ENCODE measurements around the gene CEP57. TPM values are rescaled to one million over a fixed set of nuclear protein-coding genes. Genes with fewer than 3 reads are reported as not detected.

The CEP57 gene
- total RNA-seq, 1 experiment from 2014 or later: 125 TPM

DNA sequence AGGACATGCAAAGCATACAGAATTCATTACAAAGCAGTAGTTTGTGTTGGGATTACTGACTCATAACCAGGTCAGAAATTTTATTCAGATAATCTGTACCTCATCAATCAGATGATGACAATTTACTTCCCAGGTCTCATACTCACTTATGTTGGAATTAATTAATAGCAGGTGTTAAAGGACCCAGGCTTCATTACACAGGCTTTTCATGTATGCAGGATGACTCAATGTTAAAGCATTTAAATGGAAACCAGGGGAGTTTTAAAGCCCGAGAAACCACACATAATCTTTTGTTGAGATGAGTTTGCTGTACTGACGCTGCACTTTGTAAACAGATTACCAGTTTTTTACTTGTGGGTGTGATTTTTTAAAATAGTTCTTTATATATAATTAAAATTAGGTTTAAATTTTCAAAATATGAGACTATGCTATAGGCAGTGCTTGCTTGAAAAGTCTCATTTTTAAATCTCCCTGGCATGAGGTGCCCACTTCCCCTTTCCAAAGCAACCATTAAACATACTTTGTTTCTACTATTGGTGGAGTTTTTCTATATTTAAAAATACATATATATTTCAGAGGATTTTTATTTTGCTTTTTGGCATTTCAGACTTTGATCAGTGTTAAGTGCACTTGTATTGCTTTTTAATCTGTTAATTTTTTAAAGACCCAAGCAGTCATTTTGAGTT is 41.0 kb downstream of the CEP57 start:
- CTCF ChIA-PET: no interaction called here
- DNase-seq: no peak
- Histone ChIP-seq H3K36me3 (ENCODE audit: control insufficient read depth, insufficient read depth, low read length) (peaks cover 4% of the 10 kb centered on the region; the same call in 1 of the 2 replicates), H3K9me3 (no peaks in the 10 kb centered on the region), H3K4me1 (no peaks in the 10 kb centered on the region; the same call in 1 of the 2 replicates), H3K4me3 (ENCODE audit: low read depth, low read length) (no peak overlapping the region), H3K27me3 (replicated peaks; ENCODE audit: control insufficient read depth, insufficient read depth, low read length) (no peaks in the 10 kb centered on the region)
- Mint-ChIP-seq H3K27me3 (ENCODE audit: insufficient read depth, unreplicated experiment) (no peaks in the 10 kb centered on the region), H3K9me3 (ENCODE audit: unreplicated experiment) (no peaks in the 10 kb centered on the region), H3K4me1 (ENCODE audit: low read depth, unreplicated experiment) (peaks cover 6% of the 10 kb centered on the region), H3K4me3 (ENCODE audit: unreplicated experiment) (no peak overlapping the region), H3K36me3 (ENCODE audit: insufficient read depth, unreplicated experiment) (peaks cover 79% of the 10 kb centered on the region), H3K27ac (ENCODE audit: unreplicated experiment) (no peak overlapping the region)
- TF ChIP-seq, protein P1, sequence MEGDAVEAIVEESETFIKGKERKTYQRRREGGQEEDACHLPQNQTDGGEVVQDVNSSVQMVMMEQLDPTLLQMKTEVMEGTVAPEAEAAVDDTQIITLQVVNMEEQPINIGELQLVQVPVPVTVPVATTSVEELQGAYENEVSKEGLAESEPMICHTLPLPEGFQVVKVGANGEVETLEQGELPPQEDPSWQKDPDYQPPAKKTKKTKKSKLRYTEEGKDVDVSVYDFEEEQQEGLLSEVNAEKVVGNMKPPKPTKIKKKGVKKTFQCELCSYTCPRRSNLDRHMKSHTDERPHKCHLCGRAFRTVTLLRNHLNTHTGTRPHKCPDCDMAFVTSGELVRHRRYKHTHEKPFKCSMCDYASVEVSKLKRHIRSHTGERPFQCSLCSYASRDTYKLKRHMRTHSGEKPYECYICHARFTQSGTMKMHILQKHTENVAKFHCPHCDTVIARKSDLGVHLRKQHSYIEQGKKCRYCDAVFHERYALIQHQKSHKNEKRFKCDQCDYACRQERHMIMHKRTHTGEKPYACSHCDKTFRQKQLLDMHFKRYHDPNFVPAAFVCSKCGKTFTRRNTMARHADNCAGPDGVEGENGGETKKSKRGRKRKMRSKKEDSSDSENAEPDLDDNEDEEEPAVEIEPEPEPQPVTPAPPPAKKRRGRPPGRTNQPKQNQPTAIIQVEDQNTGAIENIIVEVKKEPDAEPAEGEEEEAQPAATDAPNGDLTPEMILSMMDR (IDR thresholded peaks at IDR 0.05; ENCODE audit: insufficient read depth in 1 of 2, low read depth in 1 of 2, low read length in 1 of 2, severe bottlenecking in 1 of 2, unreplicated experiment in 1 of 2): no peak
- POLR2A ChIA-PET: no interaction called here
- intact Hi-C loops (cut with micrococcal nuclease; ENCODE audit: unreplicated experiment): no loop called here
- TSS peak; percentile 64 for BruUV-seq (replicated peaks)

DNA sequence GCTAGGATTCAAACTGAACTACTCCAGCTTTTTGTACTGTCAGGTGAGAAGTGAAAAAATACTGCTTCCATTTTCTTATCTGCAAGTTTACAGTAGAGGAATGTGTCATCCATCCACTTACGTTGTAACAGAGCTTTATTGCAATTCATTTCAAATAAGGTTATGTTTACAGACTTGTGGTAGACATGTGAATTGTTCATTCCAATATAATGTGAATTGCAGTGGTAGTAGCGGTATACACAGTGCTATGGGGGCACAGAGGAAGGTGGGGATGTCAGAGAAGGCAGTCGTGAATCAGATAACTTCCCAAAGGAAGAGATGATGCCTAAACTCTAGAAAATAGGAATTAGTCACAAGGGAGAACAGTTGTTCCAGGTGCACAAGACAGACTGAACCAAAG is 42.5 kb downstream of the CEP57 start:
- Mint-ChIP-seq H3K27me3 (ENCODE audit: insufficient read depth, unreplicated experiment) (no peaks in the 10 kb centered on the region), H3K36me3 (ENCODE audit: insufficient read depth, unreplicated experiment) (peaks cover 85% of the 10 kb centered on the region), H3K4me3 (ENCODE audit: unreplicated experiment) (no peak overlapping the region), H3K9me3 (ENCODE audit: unreplicated experiment) (no peaks in the 10 kb centered on the region), H3K4me1 (ENCODE audit: low read depth, unreplicated experiment) (peaks cover 6% of the 10 kb centered on the region), H3K27ac (ENCODE audit: unreplicated experiment) (no peak overlapping the region)
- H3K4me3 ChIP-seq (ENCODE audit: low read depth, low read length): no peak overlapping the region
- no peaks in the 10 kb centered on the region for H3K9me3 ChIP-seq
- ChIA-PET POLR2A (interaction anchor here (0.5 kb wide), 1 partner anchor 10 kb away, joined by 3 read pairs; no protein-coding TSS in a partner anchor), CTCF (interaction anchor here (1.1 to 2.5 kb wide), 2 partner anchors 16 to 510 kb away, joined by 5 to 12 read pairs; partner anchors contain the start of gene MAML2)
- H3K4me1 ChIP-seq: no peaks in the 10 kb centered on the region; the same call in 1 of the 2 replicates
- intact Hi-C loops (cut with micrococcal nuclease; ENCODE audit: unreplicated experiment): no loop called here
- peaks cover 4% of the 10 kb centered on the region; the same call in 1 of the 2 replicates for H3K36me3 ChIP-seq (ENCODE audit: control insufficient read depth, insufficient read depth, low read length)
- peak in 1 of 2 experiments; percentile 10 for DNase-seq
- TF ChIP-seq, protein P1 (IDR thresholded peaks at IDR 0.05; ENCODE audit: insufficient read depth in 1 of 2, low read depth in 1 of 2, low read length in 1 of 2, severe bottlenecking in 1 of 2, unreplicated experiment in 1 of 2): no peak
- no peaks in the 10 kb centered on the region for H3K27me3 ChIP-seq (replicated peaks; ENCODE audit: control insufficient read depth, insufficient read depth, low read length)
- BruUV-seq (replicated peaks): no TSS peak

DNA sequence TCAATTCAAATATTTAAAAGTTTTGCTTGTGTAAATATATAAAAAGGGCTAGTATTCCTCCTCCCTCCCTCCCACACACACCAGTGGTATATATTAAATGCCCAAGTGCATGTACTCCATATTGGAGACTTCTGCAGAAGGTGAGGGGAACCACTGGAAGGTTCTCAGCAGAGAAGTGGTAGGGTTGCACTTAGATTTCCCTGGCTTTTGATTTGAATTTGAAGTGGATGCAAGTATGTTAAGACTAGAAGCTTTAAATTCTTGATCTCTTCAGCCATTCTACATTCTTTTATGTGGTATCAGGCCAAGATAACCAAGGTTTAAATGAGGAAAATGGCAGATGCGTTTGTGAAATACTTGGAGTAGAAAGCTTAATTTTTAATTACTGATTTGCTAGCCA is 43.1 kb downstream of the CEP57 start:
- TF ChIP-seq, protein P1 (IDR thresholded peaks at IDR 0.05; ENCODE audit: insufficient read depth in 1 of 2, low read depth in 1 of 2, low read length in 1 of 2, severe bottlenecking in 1 of 2, unreplicated experiment in 1 of 2): no peak
- H3K9me3 ChIP-seq: no peaks in the 10 kb centered on the region
- no peaks in the 10 kb centered on the region for H3K9me3 Mint-ChIP-seq (ENCODE audit: unreplicated experiment)
- H3K27me3 Mint-ChIP-seq (ENCODE audit: insufficient read depth, unreplicated experiment): no peaks in the 10 kb centered on the region
- peaks cover 91% of the 10 kb centered on the region for H3K36me3 Mint-ChIP-seq (ENCODE audit: insufficient read depth, unreplicated experiment)
- H3K4me1 Mint-ChIP-seq (ENCODE audit: low read depth, unreplicated experiment): peaks cover 6% of the 10 kb centered on the region
- H3K4me3 ChIP-seq (ENCODE audit: low read depth, low read length): no peak overlapping the region
- ChIA-PET CTCF (interaction anchor here (0.6 to 2.5 kb wide), 2 partner anchors 16 to 239 kb away, joined by 3 to 12 read pairs; no protein-coding TSS in a partner anchor), POLR2A (interaction anchor here (0.5 to 0.6 kb wide), 2 partner anchors 11 to 31 kb away, joined by 3 read pairs; no protein-coding TSS in a partner anchor)
- H3K27ac Mint-ChIP-seq (ENCODE audit: unreplicated experiment): no peak overlapping the region
- peaks cover 4% of the 10 kb centered on the region; the same call in 1 of the 2 replicates for H3K36me3 ChIP-seq (ENCODE audit: control insufficient read depth, insufficient read depth, low read length)
- DNase-seq: no peak
- no peak overlapping the region for H3K4me3 Mint-ChIP-seq (ENCODE audit: unreplicated experiment)
- H3K27me3 ChIP-seq (replicated peaks; ENCODE audit: control insufficient read depth, insufficient read depth, low read length): no peaks in the 10 kb centered on the region
- no peaks in the 10 kb centered on the region; the same call in 1 of the 2 replicates for H3K4me1 ChIP-seq
- BruUV-seq (replicated peaks): no TSS peak
- intact Hi-C loops (cut with micrococcal nuclease; ENCODE audit: unreplicated experiment): no loop called here

Data from Caco-2 (cell line).